Upper lobe of left lung (tissue), 4 donors: ENCODE data around the gene AHSP.

Source experiments
- CTCF ChIP-seq, 6 experiments: fragments of 450-650 bp in 4 of 6; fragments of 200-600 bp in 2 of 6; sonication (generic) in 2 of 6; IDR thresholded peaks; one replicate each; pipeline ENCODE4 v1.5.1; 2016 to 2019; ENCODE audit warnings: antibody characterized with exemption in 6 of 6
- EP300 ChIP-seq, 4 donors: sonication (generic); formaldehyde crosslinking; IDR thresholded peaks; one replicate each; pipeline ENCODE4 v1.5.1; 2017; ENCODE audit warnings: antibody characterized with exemption in 4 of 4, control low read depth in 2 of 4
- POLR2A ChIP-seq, 4 donors: fragments of 450-650 bp; IDR thresholded peaks; one replicate each; pipeline ENCODE4 v1.5.1; 2016 to 2017; ENCODE audit warnings: antibody characterized with exemption in 4 of 4, mild to moderate bottlenecking in 2 of 4
- POLR2AphosphoS5 ChIP-seq, 2 donors: sonication (generic); formaldehyde crosslinking; IDR thresholded peaks; one replicate each; pipeline ENCODE4 v1.5.1; 2017; ENCODE audit warnings: antibody characterized with exemption in 2 of 2

GRCh38 chr16:31498493-31498892 is 29.2 kb upstream of the AHSP start:
- no peak for TF ChIP-seq CTCF (IDR thresholded peaks at IDR 0.05)
- TF ChIP-seq EP300 (IDR thresholded peaks at IDR 0.05), result no peak
- TF ChIP-seq POLR2A (IDR thresholded peaks at IDR 0.05), result no peak
- TF ChIP-seq POLR2AphosphoS5 (IDR thresholded peaks at IDR 0.05), result no peak
